GM23338 (cell line): ENCODE measurements around the gene ADAMTSL2. TPM values are rescaled to one million over a fixed set of nuclear protein-coding genes. Genes with fewer than 3 reads are reported as not detected.

Experiments used
- ATAC-seq: fragments of 200-7000 bp; cut with Tn5 transposase; 3 replicates; pipeline ENCODE4 v1.9.1; 2020
- DNase-seq: peaks from one replicate; pipeline ENCODE4 v3.0.0-alpha.2; 2015; ENCODE audit warnings: low spot score
- H2AFZ ChIP-seq: fragments of 200-600 bp; sonication (generic); 2 replicates; pipeline ENCODE4 v1.8.0; 2016; ENCODE audit warnings: antibody characterized with exemption, mild to moderate bottlenecking, moderate library complexity
- H3F3A ChIP-seq: fragments of 200-600 bp; sonication (generic); replicated peaks from 2 replicates; pipeline ENCODE4 v1.8.0; 2017; ENCODE audit warnings: antibody characterized with exemption, mixed run types, low read depth
- H3K27ac ChIP-seq: fragments of 200-600 bp; sonication (generic); 2 replicates; pipeline ENCODE4 v1.6.1; 2016; ENCODE audit warnings: low read depth
- H3K27me3 ChIP-seq: fragments of 200-600 bp; sonication (generic); 2 replicates; pipeline ENCODE4 v1.8.0; 2016; ENCODE audit warnings: mild to moderate bottlenecking, mixed run types, moderate library complexity; ENCODE audit not compliant: insufficient read depth
- H3K36me3 ChIP-seq: fragments of 200-600 bp; sonication (generic); 2 replicates; pipeline ENCODE4 v1.8.0; 2016; ENCODE audit warnings: mild to moderate bottlenecking; ENCODE audit not compliant: insufficient read depth
- H3K4me1 ChIP-seq: fragments of 200-600 bp; sonication (generic); 2 replicates; pipeline ENCODE4 v1.8.0; 2016; ENCODE audit warnings: mild to moderate bottlenecking, moderate library complexity; ENCODE audit not compliant: insufficient read depth
- H3K4me2 ChIP-seq: fragments of 200-600 bp; sonication (generic); 2 replicates; pipeline ENCODE4 v1.7.1; 2017; ENCODE audit warnings: mixed run types
- H3K4me3 ChIP-seq: fragments of 200-600 bp; sonication (generic); 2 replicates; pipeline ENCODE4 v1.6.1; 2016; ENCODE audit warnings: mixed run types
- H3K79me2 ChIP-seq: fragments of 200-600 bp; sonication (generic); replicated peaks from 2 replicates; pipeline ENCODE4 v1.8.0; 2017; ENCODE audit warnings: mild to moderate bottlenecking; ENCODE audit not compliant: insufficient read depth
- H3K9me2 ChIP-seq: fragments of 200-600 bp; sonication (generic); 2 replicates; pipeline ENCODE4 v1.8.0; 2017; ENCODE audit not compliant: insufficient read depth
- H4K20me1 ChIP-seq: fragments of 200-600 bp; sonication (generic); replicated peaks from 2 replicates; pipeline ENCODE4 v1.8.0; 2017; ENCODE audit warnings: mild to moderate bottlenecking; ENCODE audit not compliant: insufficient read depth
- H3K27ac Mint-ChIP-seq: 2 replicates; pipeline ENCODE4 v1.8.0; 2020; ENCODE audit warnings: inconsistent platforms, mild to moderate bottlenecking, moderate library complexity, mixed read lengths
- H3K27me3 Mint-ChIP-seq: 3 replicates; pipeline ENCODE4 v1.8.0; 2022; ENCODE audit warnings: low read depth, mild to moderate bottlenecking, moderate library complexity, mixed read lengths, inconsistent platforms; ENCODE audit not compliant: insufficient read depth, poor library complexity
- H3K36me3 Mint-ChIP-seq: 3 replicates; pipeline ENCODE4 v1.8.0; 2021; ENCODE audit warnings: low read depth, mild to moderate bottlenecking, inconsistent platforms, moderate library complexity, mixed read lengths
- H3K4me1 Mint-ChIP-seq: 3 replicates; pipeline ENCODE4 v1.8.0; 2020; ENCODE audit warnings: mild to moderate bottlenecking, inconsistent platforms, mixed read lengths
- H3K4me3 Mint-ChIP-seq: 3 replicates; pipeline ENCODE4 v1.8.0; 2021; ENCODE audit warnings: moderate library complexity, mild to moderate bottlenecking, inconsistent platforms, mixed read lengths
- H3K9me3 Mint-ChIP-seq: 3 replicates; pipeline ENCODE4 v1.8.0; 2020; ENCODE audit warnings: moderate library complexity, mild to moderate bottlenecking, inconsistent platforms, mixed read lengths
- EZH2phosphoT487 ChIP-seq: fragments of 200-600 bp; sonication (generic); IDR thresholded peaks from one replicate; pipeline ENCODE4 v1.8.1; 2018; ENCODE audit warnings: antibody characterized with exemption; ENCODE audit not compliant: unreplicated experiment
- JUNB ChIP-seq: IDR thresholded peaks from one replicate; pipeline ENCODE4 v1.6.1; 2016; ENCODE audit warnings: antibody characterized with exemption; ENCODE audit not compliant: unreplicated experiment
- NANOG ChIP-seq: IDR thresholded peaks from 2 replicates; pipeline ENCODE4 v1.6.1; 2016; ENCODE audit warnings: antibody characterized with exemption, borderline replicate concordance
- POLR2AphosphoS5 ChIP-seq: IDR thresholded peaks from 2 replicates; pipeline ENCODE4 v1.6.1; 2016; ENCODE audit warnings: antibody characterized with exemption, low read depth
- STAT1 ChIP-seq: IDR thresholded peaks from one replicate; pipeline ENCODE4 v1.6.1; 2016; ENCODE audit warnings: antibody characterized with exemption; ENCODE audit not compliant: unreplicated experiment
- polyA plus RNA-seq: library from polyadenylated mRNA; unstranded; fragments of >200 nt; fragmentation: Nextera tagmentation; extraction: Ambion mirVana; gene quantifications from 2 replicates; pipeline ENCODE4 v1.2.1, GENCODE V29; 2016
- total RNA-seq: library from RNA; depleted of rRNA; stranded (reverse); fragments of >200 nt; shearing (Covaris generic); gene quantifications from 2 replicates; pipeline ENCODE4 v1.2.3, GENCODE V29; 2014; rRNA removed
- TF ChIP-seq, protein P1 (sequence below): IDR thresholded peaks from one replicate; pipeline ENCODE4 v1.6.1; 2018; ENCODE audit warnings: antibody characterized with exemption; ENCODE audit not compliant: unreplicated experiment
- TF ChIP-seq, protein P2 (sequence below): IDR thresholded peaks from 2 replicates; pipeline ENCODE4 v1.6.1; 2016; ENCODE audit warnings: antibody characterized with exemption

Gene ADAMTSL2
- total and polyA plus RNA-seq, 2 experiments from 2014 or later, result 0.15 to 0.66 TPM

DNA sequence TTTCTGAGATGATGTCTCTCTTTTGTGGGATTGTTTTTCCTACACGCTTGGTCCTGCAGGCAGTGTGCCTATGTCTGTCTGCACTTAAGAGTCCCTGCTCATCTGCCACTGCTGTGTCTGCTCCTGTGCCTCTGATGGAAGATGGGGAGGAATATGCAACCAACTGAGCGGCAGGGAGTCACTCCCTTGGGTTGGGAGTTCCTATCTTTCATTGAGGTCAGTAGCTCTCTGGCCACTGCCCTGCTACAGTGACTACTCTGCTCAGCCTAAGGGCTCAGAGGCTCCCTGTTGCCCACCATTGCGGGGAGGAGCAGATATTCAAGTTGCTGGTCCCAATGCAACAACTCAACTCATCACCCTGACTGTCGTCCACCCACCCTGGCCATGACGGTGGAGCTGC lies 88.1 kb downstream of the ADAMTSL2 start:
- Mint-ChIP-seq H3K4me1 (peaks cover 5% of the 10 kb centered on the region; the same call in 2 of the 3 replicates), H3K9me3 (peaks cover 21% of the 10 kb centered on the region), H3K36me3 (no peaks in the 10 kb centered on the region; the same call in 2 of the 3 replicates), H3K4me3 (no peak overlapping the region), H3K27ac (no peak overlapping the region), H3K27me3 (peaks cover 10% of the 10 kb centered on the region)
- no peak overlapping the region for H3K27ac ChIP-seq
- no peaks in the 10 kb centered on the region for H3K36me3 ChIP-seq
- no peaks in the 10 kb centered on the region for H3K27me3 ChIP-seq
- TF ChIP-seq STAT1 (no peak), EZH2phosphoT487 (no peak), POLR2AphosphoS5 (no peak), NANOG (no peak), JUNB (no peak)
- TF ChIP-seq, protein P1, sequence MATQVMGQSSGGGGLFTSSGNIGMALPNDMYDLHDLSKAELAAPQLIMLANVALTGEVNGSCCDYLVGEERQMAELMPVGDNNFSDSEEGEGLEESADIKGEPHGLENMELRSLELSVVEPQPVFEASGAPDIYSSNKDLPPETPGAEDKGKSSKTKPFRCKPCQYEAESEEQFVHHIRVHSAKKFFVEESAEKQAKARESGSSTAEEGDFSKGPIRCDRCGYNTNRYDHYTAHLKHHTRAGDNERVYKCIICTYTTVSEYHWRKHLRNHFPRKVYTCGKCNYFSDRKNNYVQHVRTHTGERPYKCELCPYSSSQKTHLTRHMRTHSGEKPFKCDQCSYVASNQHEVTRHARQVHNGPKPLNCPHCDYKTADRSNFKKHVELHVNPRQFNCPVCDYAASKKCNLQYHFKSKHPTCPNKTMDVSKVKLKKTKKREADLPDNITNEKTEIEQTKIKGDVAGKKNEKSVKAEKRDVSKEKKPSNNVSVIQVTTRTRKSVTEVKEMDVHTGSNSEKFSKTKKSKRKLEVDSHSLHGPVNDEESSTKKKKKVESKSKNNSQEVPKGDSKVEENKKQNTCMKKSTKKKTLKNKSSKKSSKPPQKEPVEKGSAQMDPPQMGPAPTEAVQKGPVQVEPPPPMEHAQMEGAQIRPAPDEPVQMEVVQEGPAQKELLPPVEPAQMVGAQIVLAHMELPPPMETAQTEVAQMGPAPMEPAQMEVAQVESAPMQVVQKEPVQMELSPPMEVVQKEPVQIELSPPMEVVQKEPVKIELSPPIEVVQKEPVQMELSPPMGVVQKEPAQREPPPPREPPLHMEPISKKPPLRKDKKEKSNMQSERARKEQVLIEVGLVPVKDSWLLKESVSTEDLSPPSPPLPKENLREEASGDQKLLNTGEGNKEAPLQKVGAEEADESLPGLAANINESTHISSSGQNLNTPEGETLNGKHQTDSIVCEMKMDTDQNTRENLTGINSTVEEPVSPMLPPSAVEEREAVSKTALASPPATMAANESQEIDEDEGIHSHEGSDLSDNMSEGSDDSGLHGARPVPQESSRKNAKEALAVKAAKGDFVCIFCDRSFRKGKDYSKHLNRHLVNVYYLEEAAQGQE, result no peak
- TF ChIP-seq, protein P2, sequence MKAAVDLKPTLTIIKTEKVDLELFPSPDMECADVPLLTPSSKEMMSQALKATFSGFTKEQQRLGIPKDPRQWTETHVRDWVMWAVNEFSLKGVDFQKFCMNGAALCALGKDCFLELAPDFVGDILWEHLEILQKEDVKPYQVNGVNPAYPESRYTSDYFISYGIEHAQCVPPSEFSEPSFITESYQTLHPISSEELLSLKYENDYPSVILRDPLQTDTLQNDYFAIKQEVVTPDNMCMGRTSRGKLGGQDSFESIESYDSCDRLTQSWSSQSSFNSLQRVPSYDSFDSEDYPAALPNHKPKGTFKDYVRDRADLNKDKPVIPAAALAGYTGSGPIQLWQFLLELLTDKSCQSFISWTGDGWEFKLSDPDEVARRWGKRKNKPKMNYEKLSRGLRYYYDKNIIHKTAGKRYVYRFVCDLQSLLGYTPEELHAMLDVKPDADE, result no peak
- no peaks in the 10 kb centered on the region; the same call in 1 of the 2 replicates for H3K9me2 ChIP-seq
- no peak for ATAC-seq
- no peak overlapping the region for H3K4me2 ChIP-seq
- no peaks in the 10 kb centered on the region for H3F3A ChIP-seq
- no peaks in the 10 kb centered on the region for H3K4me1 ChIP-seq
- DNase-seq, result no peak
- no peak overlapping the region for H3K4me3 ChIP-seq
- H4K20me1 ChIP-seq, result no peaks in the 10 kb centered on the region
- H2AFZ ChIP-seq, result no peak overlapping the region
- no peaks in the 10 kb centered on the region for H3K79me2 ChIP-seq

Other genes starting within 250 kb of the ADAMTSL2 start
- 27.1 and 27.6 TPM in 2 replicates for gene SURF6, start 198.5 kb upstream of the ADAMTSL2 start, total RNA-seq
- gene SURF6, start 198.5 kb upstream of the ADAMTSL2 start, polyA plus RNA-seq, result 15.4 and 17.6 TPM in 2 replicates
- 79.2 and 85.7 TPM in 2 replicates for gene MED22, start 186.6 kb upstream of the ADAMTSL2 start, total RNA-seq
- gene MED22, start 186.6 kb upstream of the ADAMTSL2 start, polyA plus RNA-seq, result 20.4 and 20.9 TPM in 2 replicates
- 2,020 and 2,188 TPM in 2 replicates for gene RPL7A, start 186.5 kb upstream of the ADAMTSL2 start, total RNA-seq
- gene RPL7A, start 186.5 kb upstream of the ADAMTSL2 start, polyA plus RNA-seq, result 1,644 and 1,788 TPM in 2 replicates
- gene SURF1, start 178.2 kb upstream of the ADAMTSL2 start, total RNA-seq, result 21.6 and 39.1 TPM in 2 replicates
- gene SURF1, start 178.2 kb upstream of the ADAMTSL2 start, polyA plus RNA-seq, result 51.5 and 52.6 TPM in 2 replicates
- gene SURF2, start 178.2 kb upstream of the ADAMTSL2 start, total RNA-seq, result 32.4 and 39.9 TPM in 2 replicates
- gene SURF2, start 178.2 kb upstream of the ADAMTSL2 start, polyA plus RNA-seq, result 100 and 104 TPM in 2 replicates
- gene SURF4, start 158.6 kb upstream of the ADAMTSL2 start, total RNA-seq, result 242 and 261 TPM in 2 replicates
- 66.3 and 67.7 TPM in 2 replicates for gene SURF4, start 158.6 kb upstream of the ADAMTSL2 start, polyA plus RNA-seq
- not detected in 2 replicates for gene STKLD1, start 158.3 kb upstream of the ADAMTSL2 start, total RNA-seq
- gene STKLD1, start 158.3 kb upstream of the ADAMTSL2 start, polyA plus RNA-seq, result 0.57 TPM in 1 of 2 replicates, not detected in the other
- gene REXO4, start 116.7 kb upstream of the ADAMTSL2 start, total RNA-seq, result 34.3 and 36.3 TPM in 2 replicates
- 31.1 and 38.1 TPM in 2 replicates for gene REXO4, start 116.7 kb upstream of the ADAMTSL2 start, polyA plus RNA-seq
- gene ADAMTS13, start 112.3 kb upstream of the ADAMTSL2 start, total RNA-seq, result 3.1 and 6.0 TPM in 2 replicates
- 4.4 and 6.0 TPM in 2 replicates for gene ADAMTS13, start 112.3 kb upstream of the ADAMTSL2 start, polyA plus RNA-seq
- gene CACFD1, start 74.7 kb upstream of the ADAMTSL2 start, total RNA-seq, result 12.0 and 18.2 TPM in 2 replicates
- gene CACFD1, start 74.7 kb upstream of the ADAMTSL2 start, polyA plus RNA-seq, result 4.5 and 5.8 TPM in 2 replicates
- 30.9 and 39.3 TPM in 2 replicates for gene SLC2A6, start 55.6 kb upstream of the ADAMTSL2 start, total RNA-seq
- gene SLC2A6, start 55.6 kb upstream of the ADAMTSL2 start, polyA plus RNA-seq, result 17.5 and 17.6 TPM in 2 replicates
- not detected in 2 replicates for gene MYMK, start 9.7 kb upstream of the ADAMTSL2 start, total RNA-seq
- gene MYMK, start 9.7 kb upstream of the ADAMTSL2 start, polyA plus RNA-seq, result 0.54 TPM in 1 of 2 replicates, not detected in the other
- gene FAM163B, start 74.7 kb downstream of the ADAMTSL2 start, total RNA-seq, result 0.23 and 1.3 TPM in 2 replicates
- gene FAM163B, start 74.7 kb downstream of the ADAMTSL2 start, polyA plus RNA-seq, result 0.60 and 0.71 TPM in 2 replicates
- 0.24 TPM in 1 of 2 replicates, not detected in the other for gene DBH, start 101.7 kb downstream of the ADAMTSL2 start, total RNA-seq
- gene DBH, start 101.7 kb downstream of the ADAMTSL2 start, polyA plus RNA-seq, result 0.08 and 0.26 TPM in 2 replicates
- gene SARDH, start 203.6 kb downstream of the ADAMTSL2 start, total RNA-seq, result 9.8 and 10.4 TPM in 2 replicates
- 2.6 and 2.8 TPM in 2 replicates for gene SARDH, start 203.6 kb downstream of the ADAMTSL2 start, polyA plus RNA-seq